CD4-positive, CD25-positive, alpha-beta regulatory T cell (primary cell): ENCODE measurements around the gene CYTH3. TPM values are rescaled to one million over a fixed set of nuclear protein-coding genes. Genes with fewer than 3 reads are reported as not detected.

Experiments
- ATAC-seq, 2 donors: fragments of 150-1000 bp; cut with Tn5 transposase; one replicate each; pipeline ENCODE4 v1.10.0; 2021; ENCODE audit warnings: low read depth in 2 of 2, moderate number of reproducible peaks in 2 of 2, moderate library complexity in 1 of 2
- DNase-seq, 3 donors: peaks; one replicate each; pipeline versions ENCODE4 v3.0.0 to v3.0.0-alpha.2; 2012 to 2022; ENCODE audit warnings: mixed read lengths in 1 of 3
- H3K27ac ChIP-seq: one replicate; pipeline ENCODE4 v1.7.0; 2013; ENCODE audit warnings: mild to moderate bottlenecking, low read length; ENCODE audit not compliant: insufficient read depth, poor library complexity, severe bottlenecking
- H3K27me3 ChIP-seq: one replicate; pipeline ENCODE4 v1.7.0; 2013; ENCODE audit warnings: low read length; ENCODE audit not compliant: control insufficient read depth, insufficient read depth
- H3K36me3 ChIP-seq: one replicate; pipeline ENCODE4 v1.7.0; 2013; ENCODE audit warnings: mild to moderate bottlenecking, low read length, moderate library complexity; ENCODE audit not compliant: control insufficient read depth, insufficient read depth
- H3K4me1 ChIP-seq: 2 replicates; pipeline ENCODE4 v1.7.0; 2013; ENCODE audit warnings: mild to moderate bottlenecking, low read length; ENCODE audit not compliant: insufficient read depth, control insufficient read depth, poor library complexity, severe bottlenecking
- H3K4me3 ChIP-seq: one replicate; pipeline ENCODE4 v1.7.0; 2013; ENCODE audit warnings: low read depth, mild to moderate bottlenecking, low read length, moderate library complexity
- H3K9me3 ChIP-seq, 2 experiments: 1 replicate in 1 of 2; 2 replicates in 1 of 2; pipeline ENCODE4 v1.7.0; 2013; ENCODE audit warnings: low read length in 2 of 2, mild to moderate bottlenecking in 1 of 2, moderate library complexity in 1 of 2; ENCODE audit not compliant: control insufficient read depth in 2 of 2
- H3K27ac Mint-ChIP-seq, 3 donors: one replicate each; pipeline ENCODE4 v1.8.0; 2020 to 2022; ENCODE audit warnings: mild to moderate bottlenecking in 3 of 3, mixed read lengths in 3 of 3, moderate library complexity in 2 of 3
- H3K27me3 Mint-ChIP-seq: one replicate; pipeline ENCODE4 v1.8.0; 2022; ENCODE audit warnings: mild to moderate bottlenecking, mixed read lengths
- H3K36me3 Mint-ChIP-seq: one replicate; pipeline ENCODE4 v1.8.0; 2020; ENCODE audit warnings: mixed read lengths
- H3K4me1 Mint-ChIP-seq, 4 donors: one replicate each; pipeline ENCODE4 v1.8.0; 2020 to 2022; ENCODE audit warnings: mixed read lengths in 4 of 4, mild to moderate bottlenecking in 1 of 4
- H3K4me3 Mint-ChIP-seq, 4 donors: one replicate each; pipeline ENCODE4 v1.8.0; 2020 to 2022; ENCODE audit warnings: mild to moderate bottlenecking in 4 of 4, mixed read lengths in 4 of 4, moderate library complexity in 3 of 4
- H3K9me3 Mint-ChIP-seq, 7 donors: one replicate each; pipeline ENCODE4 v1.8.0; 2020 to 2022; ENCODE audit warnings: mixed read lengths in 7 of 7, mild to moderate bottlenecking in 3 of 7, moderate library complexity in 2 of 7
- polyA plus RNA-seq, 4 donors: library from polyadenylated mRNA; unstranded; fragments of 300-500 nt; fragmentation: Illumina TruSeq; gene quantifications; one replicate each; pipeline ENCODE4 v1.2.3, GENCODE V29; 2021
- total RNA-seq: library from RNA; stranded (reverse); gene quantifications from one replicate; pipeline ENCODE4 v1.2.3, GENCODE V29; 2022

The CYTH3 gene
- total and polyA plus RNA-seq, 5 donors from 2014 or later = 1.4 to 14.3 (median 3.8) TPM

- Mint-ChIP-seq H3K9me3 (peaks cover 0 to 2% (median 0%) of the 10 kb centered on the region in 7 donors), H3K4me3 (no peak overlapping the region)
Measured at GRCh38 chr7:6147627-6148026, 124.8 kb downstream of the CYTH3 start.

GRCh38 chr7:6146666-6147065, 125.8 kb downstream of the CYTH3 start:
- Mint-ChIP-seq H3K27me3 (no peaks in the 10 kb centered on the region), H3K36me3 (peaks cover 69% of the 10 kb centered on the region), H3K4me3 (no peak overlapping the region), H3K9me3 (peaks cover 0 to 2% (median 0%) of the 10 kb centered on the region in 7 donors), H3K27ac (no peak overlapping the region), H3K4me1 (peaks cover 0 to 6% (median 0%) of the 10 kb centered on the region in 4 donors)
- H3K27me3 ChIP-seq = no peaks in the 10 kb centered on the region
- DNase-seq (no peak), ATAC-seq (no peak)
- H3K4me1 ChIP-seq = no peaks in the 10 kb centered on the region
- peaks cover 86% of the 10 kb centered on the region for H3K36me3 ChIP-seq
- H3K4me3 ChIP-seq = no peak overlapping the region
- H3K9me3 ChIP-seq = no peaks in the 10 kb centered on the region
- no peak overlapping the region for H3K27ac ChIP-seq

More at GRCh38 chr7:6147627-6148026, 124.8 kb downstream of the CYTH3 start:
- Mint-ChIP-seq H3K36me3 (peaks cover 70% of the 10 kb centered on the region), H3K27ac (no peak overlapping the region), H3K4me1 (peaks cover 0 to 6% (median 0%) of the 10 kb centered on the region in 4 donors), H3K27me3 (no peaks in the 10 kb centered on the region)
- Histone ChIP-seq H3K27ac (no peak overlapping the region), H3K36me3 (peaks cover 90% of the 10 kb centered on the region), H3K27me3 (no peaks in the 10 kb centered on the region), H3K4me1 (no peaks in the 10 kb centered on the region), H3K4me3 (no peak overlapping the region), H3K9me3 (no peaks in the 10 kb centered on the region)
- DNase-seq (no peak), ATAC-seq (no peak)

DNA sequence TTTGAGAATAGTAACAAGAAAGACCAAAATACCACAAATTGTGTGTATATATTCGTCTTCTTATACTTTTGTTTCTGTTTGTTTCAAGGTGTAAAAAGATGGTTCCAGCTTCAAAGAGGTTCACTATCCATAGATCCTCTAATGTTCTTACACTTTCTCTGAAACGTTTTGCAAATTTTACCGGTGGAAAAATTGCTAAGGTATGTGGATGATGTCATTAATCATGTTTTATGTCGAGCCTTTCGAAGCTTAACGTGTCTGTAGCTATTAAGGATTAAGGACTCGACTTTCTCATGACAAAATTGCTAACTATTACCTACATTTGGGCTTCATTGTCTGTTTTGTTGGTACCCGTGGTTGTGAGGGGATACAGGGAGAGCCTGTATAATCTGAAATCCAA, 128.4 kb downstream of the CYTH3 start:
- no peaks in the 10 kb centered on the region for H3K27me3 ChIP-seq
- no peak overlapping the region for H3K27ac ChIP-seq
- H3K9me3 Mint-ChIP-seq = peaks cover 0 to 2% (median 0%) of the 10 kb centered on the region in 7 donors
- ATAC-seq (no peak), DNase-seq (no peak)
- H3K36me3 ChIP-seq = peaks cover 85% of the 10 kb centered on the region
- H3K27me3 Mint-ChIP-seq = no peaks in the 10 kb centered on the region
- H3K4me3 Mint-ChIP-seq = no peak overlapping the region
- H3K4me3 ChIP-seq = no peak overlapping the region
- peak overlapping the region in 2 of 3 donors; percentile 67 to 71 for H3K27ac Mint-ChIP-seq
- peaks cover 60% of the 10 kb centered on the region for H3K36me3 Mint-ChIP-seq
- H3K9me3 ChIP-seq = no peaks in the 10 kb centered on the region
- no peaks in the 10 kb centered on the region for H3K4me1 ChIP-seq
- H3K4me1 Mint-ChIP-seq = peaks cover 0 to 6% (median 5%) of the 10 kb centered on the region in 4 donors

DNA sequence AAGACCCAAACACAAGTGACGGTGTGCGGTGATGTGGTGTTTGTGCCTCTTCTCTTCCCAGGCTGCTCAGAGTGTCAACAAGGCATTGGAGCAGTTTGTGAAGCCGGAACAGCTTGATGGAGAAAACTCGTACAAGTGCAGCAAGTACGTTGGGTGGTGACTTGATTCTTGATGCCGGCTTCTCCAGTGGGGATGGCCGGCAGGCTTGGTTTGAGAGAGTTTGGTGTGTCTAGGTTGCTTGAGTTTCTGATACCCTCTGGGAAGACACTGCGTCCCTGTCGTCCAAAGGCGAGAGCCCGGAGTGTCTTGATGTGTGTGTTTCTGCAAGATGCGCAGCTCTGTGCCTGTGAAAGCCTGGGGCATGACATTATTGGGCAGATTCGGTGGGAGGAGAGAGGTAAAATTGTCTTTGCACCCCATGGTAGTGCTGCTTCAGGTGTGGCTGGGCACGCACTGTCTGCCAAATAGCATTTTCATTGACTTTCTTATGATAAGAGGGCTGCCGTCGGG, 129.5 kb downstream of the CYTH3 start:
- no peak for ATAC-seq
- Mint-ChIP-seq H3K9me3 (peaks cover 0 to 2% (median 0%) of the 10 kb centered on the region in 7 donors), H3K4me3 (no peak overlapping the region), H3K27me3 (no peaks in the 10 kb centered on the region), H3K4me1 (peaks cover 0 to 6% (median 5%) of the 10 kb centered on the region in 4 donors), H3K36me3 (peaks cover 52% of the 10 kb centered on the region), H3K27ac (peak overlapping the region in 1 of 3 donors; percentile 43)
- no peak overlapping the region for H3K27ac ChIP-seq
- no peaks in the 10 kb centered on the region for H3K9me3 ChIP-seq
- H3K36me3 ChIP-seq = peaks cover 80% of the 10 kb centered on the region
- no peak overlapping the region for H3K4me3 ChIP-seq
- no peak for DNase-seq
- no peaks in the 10 kb centered on the region for H3K4me1 ChIP-seq
- H3K27me3 ChIP-seq = no peaks in the 10 kb centered on the region

DNA sequence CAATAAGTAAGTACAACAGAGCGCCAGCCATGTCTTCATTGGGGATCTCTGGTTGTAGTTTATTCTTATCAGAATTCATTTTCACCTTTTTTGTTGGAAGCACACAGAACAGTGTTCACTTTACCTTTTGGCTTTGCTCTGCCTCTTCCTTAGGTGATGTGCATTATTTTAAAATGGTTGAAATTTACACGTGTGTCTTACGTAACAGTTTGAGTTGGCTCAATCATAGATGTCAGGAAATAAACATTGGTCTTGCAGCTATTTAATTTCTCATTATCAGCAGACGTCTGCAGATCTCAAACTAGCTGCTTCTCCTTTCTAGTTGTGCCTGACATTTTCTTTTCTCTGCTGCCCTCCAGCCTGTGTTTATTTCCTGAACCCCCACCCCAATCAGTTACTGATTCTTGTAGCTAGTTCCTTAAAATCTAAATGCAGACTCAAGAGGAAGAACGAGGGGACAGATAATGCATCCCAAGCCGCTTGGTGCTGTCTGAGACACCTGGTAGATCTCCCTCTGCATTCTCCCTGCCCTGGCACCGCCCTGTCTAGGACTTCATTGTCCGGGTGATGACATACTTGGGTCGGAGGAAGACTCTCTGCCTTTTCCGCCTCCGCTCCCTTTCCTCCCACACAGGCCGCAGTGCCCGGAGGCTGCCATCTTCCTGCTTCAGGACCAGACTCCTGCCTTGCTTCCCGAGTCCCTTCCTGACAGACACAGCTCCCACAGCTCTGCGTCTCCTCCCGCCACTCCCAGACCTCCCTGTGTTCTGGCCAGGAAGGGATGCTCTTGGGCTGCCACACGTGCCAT, 133.0 kb downstream of the CYTH3 start:
- Mint-ChIP-seq H3K9me3 (peaks cover 0 to 1% (median 0%) of the 10 kb centered on the region in 7 donors), H3K27me3 (no peaks in the 10 kb centered on the region), H3K27ac (peak overlapping the region in 1 of 3 donors; percentile 79), H3K4me1 (peaks cover 0 to 6% (median 5%) of the 10 kb centered on the region in 4 donors), H3K4me3 (no peak overlapping the region), H3K36me3 (peaks cover 30% of the 10 kb centered on the region)
- H3K27ac ChIP-seq = no peak overlapping the region
- H3K4me1 ChIP-seq = no peaks in the 10 kb centered on the region
- ATAC-seq = no peak
- H3K4me3 ChIP-seq = no peak overlapping the region
- H3K27me3 ChIP-seq = no peaks in the 10 kb centered on the region
- peaks cover 54% of the 10 kb centered on the region for H3K36me3 ChIP-seq
- H3K9me3 ChIP-seq = no peaks in the 10 kb centered on the region
- DNase-seq = no peak

- ATAC-seq (no peak), DNase-seq (no peak)
- Histone ChIP-seq H3K9me3 (no peaks in the 10 kb centered on the region), H3K27ac (no peak overlapping the region), H3K4me1 (no peaks in the 10 kb centered on the region), H3K4me3 (no peak overlapping the region), H3K27me3 (no peaks in the 10 kb centered on the region), H3K36me3 (peaks cover 48% of the 10 kb centered on the region)
- H3K36me3 Mint-ChIP-seq = peaks cover 28% of the 10 kb centered on the region
- H3K27ac Mint-ChIP-seq = no peak overlapping the region
- H3K4me1 Mint-ChIP-seq = peaks cover 2 to 14% (median 6%) of the 10 kb centered on the region in 4 donors
- H3K27me3 Mint-ChIP-seq = no peaks in the 10 kb centered on the region
- H3K9me3 Mint-ChIP-seq = peaks cover 0 to 2% (median 0%) of the 10 kb centered on the region in 7 donors
- H3K4me3 Mint-ChIP-seq = no peak overlapping the region
Measured at GRCh38 chr7:6136475-6136874, 135.9 kb downstream of the CYTH3 start.

- Histone ChIP-seq H3K9me3 (no peaks in the 10 kb centered on the region), H3K36me3 (peaks cover 37% of the 10 kb centered on the region), H3K27ac (no peak overlapping the region), H3K27me3 (no peaks in the 10 kb centered on the region), H3K4me1 (no peaks in the 10 kb centered on the region), H3K4me3 (no peak overlapping the region)
- no peak overlapping the region for H3K4me3 Mint-ChIP-seq
- DNase-seq (no peak), ATAC-seq (no peak)
- no peaks in the 10 kb centered on the region for H3K27me3 Mint-ChIP-seq
- H3K9me3 Mint-ChIP-seq = peaks cover 0 to 2% (median 0%) of the 10 kb centered on the region in 7 donors
- peaks cover 30% of the 10 kb centered on the region for H3K36me3 Mint-ChIP-seq
- H3K27ac Mint-ChIP-seq = peak overlapping the region in 1 of 3 donors; percentile 56
- H3K4me1 Mint-ChIP-seq = peaks cover 2 to 10% (median 7%) of the 10 kb centered on the region in 4 donors
Measured at GRCh38 chr7:6133249-6133648, 139.2 kb downstream of the CYTH3 start.
